NB4 (cell line): ENCODE measurements around the gene PIK3CA.

Source experiments
- MYC ChIP-seq: IDR thresholded peaks from 2 replicates; pipeline ENCODE4 v1.6.1; 2011; ENCODE audit warnings: low read depth, low read length
- POLR2A ChIP-seq: IDR thresholded peaks from 2 replicates; pipeline ENCODE4 v1.6.1; 2011; ENCODE audit warnings: mild to moderate bottlenecking; ENCODE audit not compliant: insufficient read length; ENCODE audit errors: extremely low read depth
- TF ChIP-seq, protein P1 (sequence below): IDR thresholded peaks from one replicate; pipeline ENCODE4 v1.5.1; 2012; ENCODE audit warnings: low read depth, low read length
- TF ChIP-seq, protein P2 (sequence below): IDR thresholded peaks from 2 replicates; pipeline ENCODE4 v1.6.1; 2011; ENCODE audit warnings: low read depth, low read length

DNA sequence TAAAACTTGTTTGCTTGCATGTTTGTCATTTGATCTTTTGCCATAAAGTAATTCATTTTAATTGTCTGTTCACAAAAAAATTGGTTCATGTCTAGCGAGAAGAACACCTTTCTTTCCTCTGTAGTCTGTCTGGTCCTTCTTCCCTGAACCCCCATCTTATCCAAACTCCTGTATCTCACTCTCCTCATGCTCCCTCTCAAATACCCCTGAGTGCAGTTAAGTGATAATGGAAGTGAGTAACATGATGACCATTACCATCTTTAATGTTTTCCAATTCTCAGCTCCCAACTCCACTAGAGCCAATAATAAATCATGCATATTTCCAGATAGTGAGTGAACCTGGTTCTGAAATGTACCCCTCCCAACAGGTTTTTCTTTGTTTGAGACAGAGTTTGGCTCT is 116.9 kb downstream of the PIK3CA start:
- TF ChIP-seq, protein P1, sequence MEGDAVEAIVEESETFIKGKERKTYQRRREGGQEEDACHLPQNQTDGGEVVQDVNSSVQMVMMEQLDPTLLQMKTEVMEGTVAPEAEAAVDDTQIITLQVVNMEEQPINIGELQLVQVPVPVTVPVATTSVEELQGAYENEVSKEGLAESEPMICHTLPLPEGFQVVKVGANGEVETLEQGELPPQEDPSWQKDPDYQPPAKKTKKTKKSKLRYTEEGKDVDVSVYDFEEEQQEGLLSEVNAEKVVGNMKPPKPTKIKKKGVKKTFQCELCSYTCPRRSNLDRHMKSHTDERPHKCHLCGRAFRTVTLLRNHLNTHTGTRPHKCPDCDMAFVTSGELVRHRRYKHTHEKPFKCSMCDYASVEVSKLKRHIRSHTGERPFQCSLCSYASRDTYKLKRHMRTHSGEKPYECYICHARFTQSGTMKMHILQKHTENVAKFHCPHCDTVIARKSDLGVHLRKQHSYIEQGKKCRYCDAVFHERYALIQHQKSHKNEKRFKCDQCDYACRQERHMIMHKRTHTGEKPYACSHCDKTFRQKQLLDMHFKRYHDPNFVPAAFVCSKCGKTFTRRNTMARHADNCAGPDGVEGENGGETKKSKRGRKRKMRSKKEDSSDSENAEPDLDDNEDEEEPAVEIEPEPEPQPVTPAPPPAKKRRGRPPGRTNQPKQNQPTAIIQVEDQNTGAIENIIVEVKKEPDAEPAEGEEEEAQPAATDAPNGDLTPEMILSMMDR = no peak
- no peak for TF ChIP-seq POLR2A
- TF ChIP-seq MYC = no peak
- TF ChIP-seq, protein P2, sequence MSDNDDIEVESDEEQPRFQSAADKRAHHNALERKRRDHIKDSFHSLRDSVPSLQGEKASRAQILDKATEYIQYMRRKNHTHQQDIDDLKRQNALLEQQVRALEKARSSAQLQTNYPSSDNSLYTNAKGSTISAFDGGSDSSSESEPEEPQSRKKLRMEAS = no peak
